Prostate gland (tissue), 2 donors: ENCODE results near the gene CDC37. TPM values are rescaled to one million over a fixed set of nuclear protein-coding genes. Genes with fewer than 3 reads are reported as not detected.
"Not testable (repeated sequence)": the region's sequence is repeated elsewhere in the genome, so short reads cannot be mapped to it uniquely, and the experiment has no call there.

Source experiments
- DNase-seq: peaks from one replicate; pipeline ENCODE4 v3.0.0-alpha.2; 2019; ENCODE audit warnings: low spot score
- H3K27ac ChIP-seq, 2 donors: fragments of 200-600 bp; sonication (generic); 2 replicates each; pipeline ENCODE4 v1.5.1; 2017 to 2019
- H3K27me3 ChIP-seq: fragments of 200-600 bp; sonication (generic); replicated peaks from 2 replicates; pipeline ENCODE4 v1.5.1; 2019; ENCODE audit not compliant: insufficient read depth
- H3K36me3 ChIP-seq, 2 donors: fragments of 200-600 bp; sonication (generic); 1 replicate in 1 of 2; 2 replicates in 1 of 2; pipeline versions ENCODE4 v1.5.1 to v1.8.1; 2017 to 2019
- H3K4me1 ChIP-seq: fragments of 200-600 bp; sonication (generic); replicated peaks from 2 replicates; pipeline ENCODE4 v1.5.1; 2019
- H3K4me3 ChIP-seq, 2 donors: fragments of 200-600 bp; sonication (generic); 2 replicates each; pipeline ENCODE4 v1.5.1; 2017 to 2019
- H3K9me3 ChIP-seq: fragments of 200-600 bp; sonication (generic); 2 replicates; pipeline ENCODE4 v1.5.1; 2017
- CTCF ChIP-seq, 4 experiments: fragments of 200-600 bp in 2 of 4; fragments of 450-650 bp in 2 of 4; sonication (generic) in 2 of 4; IDR thresholded peaks; 1 replicate in 3 of 4; 2 replicates in 1 of 4; pipeline ENCODE4 v1.5.1; 2016 to 2019; ENCODE audit warnings: antibody characterized with exemption in 4 of 4, mild to moderate bottlenecking in 2 of 4, moderate library complexity in 2 of 4
- POLR2A ChIP-seq: fragments of 450-650 bp; IDR thresholded peaks from one replicate; pipeline ENCODE4 v1.6.1; 2016; ENCODE audit warnings: antibody characterized with exemption, mild to moderate bottlenecking
- POLR2AphosphoS5 ChIP-seq: sonication (generic); formaldehyde crosslinking; IDR thresholded peaks from one replicate; pipeline ENCODE4 v1.6.1; 2017; ENCODE audit warnings: antibody characterized with exemption
- WGBS: methylation state at CpG from one replicate; pipeline ENCODE4 v1.1.5; 2018; 5-methylcytosine and 5-hydroxymethylcytosine counted together
- intact Hi-C: fragments of 100-400 bp; cut with DNase I; formaldehyde crosslinking; loops from one replicate; pipeline ENCODE4 v1.14.2; 2022
- total RNA-seq, 2 donors: library from RNA; depleted of rRNA; stranded (reverse); fragments of >200 nt; gene quantifications; one replicate each; pipeline ENCODE4 v1.1.0, GENCODE V29; 2016

CDC37 gene
- total RNA-seq, 2 donors from 2014 or later, result 135 to 159 TPM

DNA sequence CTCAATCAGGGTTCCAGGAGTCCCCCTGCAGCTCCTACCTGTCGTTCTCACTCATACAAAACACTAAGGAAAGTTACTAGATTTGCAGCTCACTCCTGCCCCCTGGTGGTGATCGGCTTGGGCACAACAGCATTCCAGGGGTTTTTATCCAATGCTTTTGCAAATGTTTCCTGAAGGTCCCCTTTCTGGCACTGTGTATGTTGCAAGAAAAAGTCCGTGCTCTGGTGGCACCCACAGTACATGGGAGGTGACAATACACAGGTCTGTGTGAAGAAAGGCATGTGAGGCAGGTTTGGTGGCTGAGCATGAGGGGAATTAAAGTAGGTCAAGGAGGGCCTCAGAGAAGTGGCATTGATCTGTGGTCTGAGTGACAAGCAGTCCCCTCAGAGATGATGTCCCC lies 14.4 kb downstream of the CDC37 start:
- H3K27me3 ChIP-seq, result no peaks in the 10 kb centered on the region
- no peak overlapping the region for H3K4me3 ChIP-seq
- peak; percentile 81 for DNase-seq
- WGBS, result 3% methylated on average over 3 of the region's 3 CpGs
- H3K9me3 ChIP-seq, result no peaks in the 10 kb centered on the region
- no peak overlapping the region for H3K27ac ChIP-seq
- H3K36me3 ChIP-seq, result peaks cover 0 to 12% of the 10 kb centered on the region in 2 donors
- TF ChIP-seq POLR2AphosphoS5, result peak; percentile 64
- peak; percentile 80 to 96 (median 90) for TF ChIP-seq CTCF (IDR thresholded peaks at IDR 0.05)
- TF ChIP-seq POLR2A, result no peak
- intact Hi-C loops, result loop anchor here (2.0 kb wide), 1 partner anchor 118 kb away; the partner anchor contains the start of gene ICAM1
- no peaks in the 10 kb centered on the region for H3K4me1 ChIP-seq

GRCh38 chr19:10384580-10384979 lies 18.8 kb downstream of the CDC37 start:
- Histone ChIP-seq H3K4me3 (no peak overlapping the region), H3K27me3 (no peaks in the 10 kb centered on the region), H3K27ac (no peak overlapping the region), H3K4me1 (no peaks in the 10 kb centered on the region), H3K36me3 (no peaks in the 10 kb centered on the region), H3K9me3 (no peaks in the 10 kb centered on the region)
- TF ChIP-seq POLR2A (no peak), POLR2AphosphoS5 (no peak), CTCF (IDR thresholded peaks at IDR 0.05) (no peak)
- whole genome bisulfite sequencing, result 79% methylated on average over 9 of the region's 9 CpGs
- DNase-seq, result no peak
- intact Hi-C loops, result no loop called here

DNA sequence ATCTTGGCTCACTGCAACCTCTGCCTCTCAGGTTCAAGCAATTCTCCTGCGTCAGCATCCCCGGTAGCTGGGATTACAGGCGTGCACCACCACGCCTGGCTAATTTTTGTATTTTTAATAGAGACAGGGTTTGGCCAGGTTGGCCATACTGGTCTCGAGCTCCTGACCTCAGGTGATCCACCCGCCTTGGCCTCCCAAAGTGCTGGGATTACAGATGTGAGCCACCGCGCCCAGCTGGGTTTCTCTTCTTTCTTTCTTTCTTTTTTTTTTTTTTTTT lies 20.2 kb downstream of the CDC37 start:
- H3K36me3 ChIP-seq, intact Hi-C loops, H3K4me3 ChIP-seq, DNase-seq, H3K27me3 ChIP-seq, H3K9me3 ChIP-seq, H3K4me1 ChIP-seq, H3K27ac ChIP-seq: not testable (repeated sequence)
- WGBS, result 90% methylated on average over 8 of the region's 8 CpGs

DNA sequence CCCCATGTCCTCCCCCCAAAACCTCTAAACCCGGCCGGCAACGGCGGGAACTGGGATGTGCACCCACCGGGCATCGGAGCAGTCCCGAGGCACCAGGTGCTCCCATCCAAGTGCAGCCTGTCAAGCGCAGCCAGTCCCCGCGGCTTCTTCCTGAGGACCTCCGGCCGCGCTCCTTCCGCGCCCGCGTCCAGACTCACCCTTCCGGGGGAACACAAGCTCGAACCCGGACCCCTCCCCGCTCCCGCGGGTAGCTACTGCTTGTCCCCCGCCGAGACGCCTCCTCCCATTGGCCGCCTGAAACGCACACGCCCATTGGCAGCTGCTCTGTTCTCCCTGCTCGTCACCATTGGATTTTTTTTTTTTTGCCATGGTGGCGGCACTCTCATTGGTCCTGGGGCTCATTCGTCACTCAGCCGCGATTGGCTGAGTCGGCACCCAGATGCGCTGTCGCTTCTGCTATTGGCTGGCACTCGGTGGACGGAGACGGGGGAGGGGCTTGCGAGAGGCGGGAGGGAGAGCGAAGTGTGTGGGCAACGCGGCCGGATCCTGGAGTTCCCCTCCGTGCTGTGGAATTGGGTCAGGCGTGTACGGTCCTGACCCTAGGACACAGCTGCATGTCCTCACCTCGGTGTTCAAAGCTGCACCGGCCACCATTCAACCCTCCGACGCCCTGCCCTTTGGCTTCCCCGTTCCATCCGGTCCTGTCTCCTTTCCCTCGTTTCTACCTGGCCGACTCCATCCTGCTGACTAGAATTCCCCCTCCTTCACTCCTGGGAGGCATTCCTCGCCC lies 22.8 kb downstream of the CDC37 start, which contains the start of gene TYK2:
TSS of gene TYK2 (minus strand) at position 260 of the 790 bp plus-strand sequence. CDS start 2,166 bp downstream, outside the sequence.
- H3K36me3 ChIP-seq, result no peaks in the 10 kb centered on the region
- H3K27ac ChIP-seq, result peak within 1 kb of the TSS; percentile 76 to 79
- WGBS, result 1% methylated on average over 56 of the region's 58 CpGs
- no peaks in the 10 kb centered on the region for H3K27me3 ChIP-seq
- H3K4me1 ChIP-seq, result no peaks in the 10 kb centered on the region
- peak; percentile 44 for TF ChIP-seq POLR2A
- TF ChIP-seq CTCF (IDR thresholded peaks at IDR 0.05), result peak in 1 of 4 experiments; percentile 13
- peak; percentile 97 for TF ChIP-seq POLR2AphosphoS5
- peak within 1 kb of the TSS; percentile 84 for H3K4me3 ChIP-seq
- intact Hi-C loops, result loop anchor here (2.0 kb wide), 1 partner anchor 48 kb away; the partner anchor contains the start of gene RAVER1
- DNase-seq, result peak; percentile 97
- no peaks in the 10 kb centered on the region for H3K9me3 ChIP-seq

DNA sequence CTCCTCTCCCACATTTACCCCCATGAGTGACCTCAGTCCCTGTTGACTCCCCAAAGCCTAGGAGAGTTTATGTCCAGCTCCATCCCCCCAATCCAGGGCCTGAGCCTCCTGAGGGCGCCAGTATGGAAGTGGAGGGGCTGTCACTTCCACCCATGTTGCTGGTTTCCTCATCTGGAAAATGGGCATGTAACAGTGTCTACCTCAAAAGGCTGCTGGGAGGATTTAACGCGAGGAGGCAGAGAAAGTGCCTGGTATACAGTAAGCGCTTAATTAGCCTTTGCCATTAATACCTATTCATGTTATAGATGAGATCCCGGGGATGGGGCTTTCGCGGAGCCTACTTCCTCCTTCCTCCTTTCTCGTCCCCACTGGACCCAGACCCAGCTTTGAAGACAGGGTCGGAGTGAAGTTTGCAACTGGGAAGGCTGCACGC lies 23.4 kb downstream of the CDC37 start:
- intact Hi-C loops, result loop anchor here (2.0 kb wide), 1 partner anchor 47 kb away; the partner anchor contains the start of gene RAVER1
- TF ChIP-seq CTCF (IDR thresholded peaks at IDR 0.05) (no peak), POLR2AphosphoS5 (no peak), POLR2A (no peak)
- Histone ChIP-seq H3K27ac (peak overlapping the region; percentile 76 to 79), H3K4me1 (no peaks in the 10 kb centered on the region), H3K36me3 (no peaks in the 10 kb centered on the region), H3K9me3 (no peaks in the 10 kb centered on the region), H3K4me3 (peak overlapping the region; percentile 84), H3K27me3 (no peaks in the 10 kb centered on the region)
- no peak for DNase-seq
- WGBS, result 1% methylated on average over 10 of the region's 10 CpGs
